ENCODE measurements around the gene SYPL2.

Gene SYPL2

DNA sequence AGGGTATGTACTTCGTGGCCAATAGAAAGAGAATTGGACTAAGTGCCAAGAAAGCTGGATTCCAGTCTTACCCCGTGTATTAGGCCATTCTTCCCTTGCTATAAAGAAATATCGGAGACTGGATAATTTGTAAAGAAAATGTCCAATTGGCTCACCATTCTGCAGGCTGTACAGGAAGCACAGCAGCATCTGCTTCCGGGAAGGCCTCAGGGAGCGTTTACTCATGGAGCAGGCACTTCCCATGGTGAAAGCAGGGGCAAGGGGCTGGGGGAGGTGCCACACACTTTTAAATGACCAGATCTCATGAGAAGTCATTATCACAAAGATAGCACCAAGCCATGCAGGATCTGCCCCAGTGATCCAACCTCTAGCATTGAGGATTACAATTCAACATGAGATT, 51.0 kb downstream of the SYPL2 start:
- H3K4me3 ChIP-seq (ENCODE audit: control insufficient read depth, low read depth, low read length): no peak overlapping the region
- TF ChIP-seq, protein P1, sequence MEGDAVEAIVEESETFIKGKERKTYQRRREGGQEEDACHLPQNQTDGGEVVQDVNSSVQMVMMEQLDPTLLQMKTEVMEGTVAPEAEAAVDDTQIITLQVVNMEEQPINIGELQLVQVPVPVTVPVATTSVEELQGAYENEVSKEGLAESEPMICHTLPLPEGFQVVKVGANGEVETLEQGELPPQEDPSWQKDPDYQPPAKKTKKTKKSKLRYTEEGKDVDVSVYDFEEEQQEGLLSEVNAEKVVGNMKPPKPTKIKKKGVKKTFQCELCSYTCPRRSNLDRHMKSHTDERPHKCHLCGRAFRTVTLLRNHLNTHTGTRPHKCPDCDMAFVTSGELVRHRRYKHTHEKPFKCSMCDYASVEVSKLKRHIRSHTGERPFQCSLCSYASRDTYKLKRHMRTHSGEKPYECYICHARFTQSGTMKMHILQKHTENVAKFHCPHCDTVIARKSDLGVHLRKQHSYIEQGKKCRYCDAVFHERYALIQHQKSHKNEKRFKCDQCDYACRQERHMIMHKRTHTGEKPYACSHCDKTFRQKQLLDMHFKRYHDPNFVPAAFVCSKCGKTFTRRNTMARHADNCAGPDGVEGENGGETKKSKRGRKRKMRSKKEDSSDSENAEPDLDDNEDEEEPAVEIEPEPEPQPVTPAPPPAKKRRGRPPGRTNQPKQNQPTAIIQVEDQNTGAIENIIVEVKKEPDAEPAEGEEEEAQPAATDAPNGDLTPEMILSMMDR (IDR thresholded peaks at IDR 0.05; ENCODE audit: control insufficient read depth, insufficient read depth, low read depth, low read length, missing control alignments): no peak
- no peak for DNase-seq (ENCODE audit: low read depth)

DNA sequence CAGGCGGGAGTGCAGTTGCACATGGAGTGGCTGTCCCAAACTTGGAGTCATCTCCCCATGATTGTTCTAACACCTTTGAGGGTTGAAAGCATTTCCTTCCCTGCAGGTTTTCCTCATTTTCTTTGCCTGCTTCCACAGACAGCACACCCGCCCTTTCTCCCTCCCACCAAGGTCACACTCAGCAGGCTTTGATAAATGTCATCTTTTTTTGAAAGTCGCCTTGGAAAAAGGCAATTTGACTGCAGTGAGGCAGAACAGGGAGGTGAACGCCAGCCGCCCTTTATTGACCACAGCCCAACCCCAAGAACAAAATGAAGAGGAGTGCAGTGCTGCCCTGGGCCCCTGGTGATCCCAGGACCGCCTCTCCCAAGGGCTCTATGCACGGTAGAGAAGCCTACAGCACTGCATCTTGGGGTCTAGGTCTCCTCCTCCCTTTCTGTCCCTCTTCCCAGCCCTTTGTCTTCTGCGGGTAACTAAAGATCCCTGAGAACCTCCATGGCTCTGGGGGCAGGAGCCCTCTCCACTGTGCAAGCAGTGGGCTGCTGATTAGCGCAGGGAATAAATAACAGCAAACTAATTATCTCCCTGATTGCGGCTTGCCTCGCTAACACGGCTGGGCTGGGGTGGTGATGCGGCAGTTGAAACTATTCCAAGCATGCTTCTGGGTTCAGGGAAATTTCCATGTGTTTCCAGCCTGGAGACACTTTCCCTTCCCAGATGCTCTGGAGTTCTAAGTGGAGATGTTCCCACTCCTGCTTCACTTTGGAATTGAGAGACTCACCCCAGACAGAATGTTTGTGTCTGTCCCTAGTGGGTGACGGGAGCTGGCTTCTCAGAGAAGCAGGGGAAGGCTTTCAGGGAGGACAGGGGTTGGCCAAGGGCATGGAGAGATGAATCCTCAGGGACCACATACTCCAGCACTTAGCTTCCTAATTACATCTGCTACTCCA, 54.9 kb downstream of the SYPL2 start:
- H3K4me3 ChIP-seq (ENCODE audit: control insufficient read depth, low read depth, low read length): no peak overlapping the region
- TF ChIP-seq, protein P1 (IDR thresholded peaks at IDR 0.05; ENCODE audit: control insufficient read depth, insufficient read depth, low read depth, low read length, missing control alignments): no peak
- no peak for DNase-seq (ENCODE audit: low read depth)

DNA sequence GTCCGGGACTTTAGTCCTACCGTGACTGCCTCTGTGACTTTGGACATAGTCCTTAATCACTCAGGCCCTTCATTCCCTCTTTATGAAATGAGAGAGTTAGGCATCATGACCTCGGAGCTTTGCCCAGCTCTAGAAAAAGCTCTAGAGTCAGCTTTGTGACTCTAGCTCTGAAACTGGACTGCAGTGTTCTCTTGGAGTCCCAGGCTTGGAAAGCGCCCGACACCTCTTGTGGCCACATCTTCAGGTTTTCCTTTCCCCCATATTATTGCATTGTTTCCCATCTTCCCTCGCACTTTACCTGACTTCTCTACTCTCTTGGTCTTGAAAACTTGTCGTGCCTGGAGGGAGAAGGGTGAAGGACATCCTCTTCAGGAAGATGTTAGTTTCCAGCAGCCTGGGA, 55.7 kb downstream of the SYPL2 start:
- no peak overlapping the region for H3K4me3 ChIP-seq (ENCODE audit: control insufficient read depth, low read depth, low read length)
- TF ChIP-seq, protein P1 (IDR thresholded peaks at IDR 0.05; ENCODE audit: control insufficient read depth, insufficient read depth, low read depth, low read length, missing control alignments): no peak
- no peak for DNase-seq (ENCODE audit: low read depth)

DNA sequence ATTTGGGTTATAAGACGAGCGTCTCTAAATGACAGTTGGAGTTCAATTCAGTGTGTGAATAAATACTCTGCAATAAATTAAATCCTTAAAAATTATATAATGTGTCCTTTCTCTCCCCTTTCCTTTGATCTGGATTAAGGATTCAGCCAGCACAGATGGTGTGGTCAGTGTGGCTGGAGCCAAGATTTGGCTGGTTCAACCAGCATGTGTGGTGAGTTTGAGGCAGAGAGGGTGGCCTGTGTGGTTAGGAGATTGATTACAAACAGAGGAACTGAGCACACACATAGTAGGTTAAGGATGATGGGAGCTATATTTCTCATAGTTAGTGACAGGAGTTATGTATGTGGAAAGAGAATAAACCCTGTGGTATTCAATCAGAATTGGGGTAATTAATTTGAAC, 57.4 kb downstream of the SYPL2 start:
- no peak for DNase-seq (ENCODE audit: low read depth)
- TF ChIP-seq, protein P1 (IDR thresholded peaks at IDR 0.05; ENCODE audit: control insufficient read depth, insufficient read depth, low read depth, low read length, missing control alignments): no peak

DNA sequence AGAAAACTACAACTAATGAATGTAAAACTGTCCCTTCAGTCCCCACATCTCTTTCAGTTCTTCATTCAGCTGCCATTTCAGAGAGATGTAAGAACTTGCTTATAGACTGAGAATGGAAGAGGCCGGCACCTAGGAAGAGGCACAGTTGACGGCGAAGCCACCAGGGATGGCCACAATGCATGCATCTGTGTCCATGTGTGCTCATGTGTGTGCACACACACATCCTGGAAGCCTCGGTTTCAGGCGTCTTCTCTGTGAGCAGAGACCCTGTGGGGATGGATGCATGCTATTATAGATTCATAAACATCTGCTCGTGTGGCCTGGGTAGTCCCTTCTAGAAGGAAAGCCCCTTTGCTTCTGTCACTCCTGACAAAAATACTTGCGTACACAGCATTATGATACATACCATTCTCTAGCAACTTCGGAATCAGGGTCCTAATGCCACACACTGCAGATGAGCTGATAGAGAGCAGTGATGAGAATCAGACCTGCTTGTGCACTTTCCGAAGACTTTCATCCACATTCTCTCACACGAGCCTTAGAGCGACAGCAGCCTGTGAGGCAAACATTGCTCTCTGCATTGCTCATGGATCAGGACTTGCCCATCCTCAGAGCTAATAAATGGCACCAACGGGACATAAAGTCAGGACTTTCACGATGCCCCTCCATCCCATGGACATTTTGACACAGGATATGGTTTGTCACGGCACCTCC, 60.9 kb downstream of the SYPL2 start:
- no peak for DNase-seq (ENCODE audit: low read depth)
- TF ChIP-seq, protein P1 (IDR thresholded peaks at IDR 0.05; ENCODE audit: control insufficient read depth, insufficient read depth, low read depth, low read length, missing control alignments): no peak
- no peak overlapping the region for H3K4me3 ChIP-seq (ENCODE audit: control insufficient read depth, low read depth, low read length)

More for the DNA sequence above, 57.4 kb downstream of the SYPL2 start:
- no peak overlapping the region for H3K4me3 ChIP-seq (ENCODE audit: control insufficient read depth, low read depth, low read length)

DNA sequence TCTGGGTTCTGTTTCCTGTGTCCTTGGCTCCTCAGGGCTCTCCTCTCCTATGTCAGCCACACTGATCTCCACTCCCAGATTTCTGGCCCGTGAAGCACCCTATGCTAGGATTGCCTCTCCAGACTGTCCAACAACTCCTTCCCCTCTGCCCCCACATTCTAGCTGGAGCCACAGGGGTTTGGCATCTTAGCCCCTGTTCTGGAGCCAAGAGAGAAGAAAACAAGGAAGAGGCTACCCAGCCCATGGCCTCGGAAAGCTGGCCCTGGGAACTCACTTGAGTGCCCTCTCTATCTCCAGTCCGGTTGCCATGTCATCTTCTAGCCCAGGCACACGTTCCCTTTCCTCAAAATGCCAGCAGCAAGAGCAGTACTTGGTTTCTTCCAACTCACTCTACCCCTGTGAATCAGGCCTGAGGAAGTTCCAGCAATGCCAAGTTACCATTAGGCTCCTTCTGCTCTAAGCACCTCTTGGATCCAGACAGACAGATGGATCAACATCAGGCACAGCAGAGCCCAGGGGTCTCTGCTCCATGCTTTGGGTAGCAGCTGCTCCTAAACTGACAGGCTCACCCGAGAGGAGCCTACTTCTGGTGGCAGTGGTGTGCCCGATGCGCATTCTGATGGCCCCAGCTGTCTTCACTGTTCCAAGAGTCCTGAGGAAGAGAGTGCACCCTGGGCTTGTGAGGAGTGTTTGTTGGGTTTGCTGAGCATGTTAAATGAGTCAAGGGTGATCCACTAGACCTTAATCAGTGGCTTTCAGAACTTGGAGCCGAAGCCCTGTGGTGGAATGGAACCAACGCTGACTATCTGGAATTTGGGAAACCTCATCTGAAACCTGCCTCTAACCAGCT, 61.7 kb downstream of the SYPL2 start:
- TF ChIP-seq, protein P1 (IDR thresholded peaks at IDR 0.05; ENCODE audit: control insufficient read depth, insufficient read depth, low read depth, low read length, missing control alignments): no peak
- no peak for DNase-seq (ENCODE audit: low read depth)
- no peak overlapping the region for H3K4me3 ChIP-seq (ENCODE audit: control insufficient read depth, low read depth, low read length)

All from AG09309 (cell line).